Prostate gland (tissue), 2 donors: ENCODE results near the gene ELOVL7.

Source experiments
- POLR2A ChIP-seq: fragments of 450-650 bp; IDR thresholded peaks from one replicate; pipeline ENCODE4 v1.6.1; 2016; ENCODE audit warnings: antibody characterized with exemption, mild to moderate bottlenecking
- POLR2AphosphoS5 ChIP-seq: sonication (generic); formaldehyde crosslinking; IDR thresholded peaks from one replicate; pipeline ENCODE4 v1.6.1; 2017; ENCODE audit warnings: antibody characterized with exemption
- TF ChIP-seq, protein P1 (sequence below), 4 experiments: fragments of 200-600 bp in 2 of 4; fragments of 450-650 bp in 2 of 4; sonication (generic) in 2 of 4; IDR thresholded peaks; 1 replicate in 3 of 4; 2 replicates in 1 of 4; pipeline ENCODE4 v1.5.1; 2016 to 2019; ENCODE audit warnings: antibody characterized with exemption in 4 of 4, mild to moderate bottlenecking in 2 of 4, moderate library complexity in 2 of 4

DNA sequence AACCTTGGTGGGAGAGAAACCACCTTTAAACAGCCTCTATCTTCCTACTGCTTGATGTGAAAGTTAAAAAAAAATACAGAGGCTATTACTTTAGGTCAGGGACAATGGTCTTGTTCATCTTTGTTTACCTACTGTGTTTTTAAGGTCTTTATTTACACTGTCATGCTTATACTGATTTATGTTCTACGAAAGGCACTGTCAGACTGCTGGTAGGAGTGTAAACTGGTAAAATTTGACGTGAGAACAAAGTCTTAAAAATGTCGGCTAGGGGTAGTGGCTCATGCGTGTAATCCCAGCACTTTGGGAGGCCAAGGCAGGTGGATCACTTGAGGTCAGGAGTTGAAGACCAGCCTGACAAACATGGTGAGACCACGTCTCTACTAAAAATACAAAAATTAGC lies 42.1 kb upstream of the ELOVL7 start:
- TF ChIP-seq, protein P1, sequence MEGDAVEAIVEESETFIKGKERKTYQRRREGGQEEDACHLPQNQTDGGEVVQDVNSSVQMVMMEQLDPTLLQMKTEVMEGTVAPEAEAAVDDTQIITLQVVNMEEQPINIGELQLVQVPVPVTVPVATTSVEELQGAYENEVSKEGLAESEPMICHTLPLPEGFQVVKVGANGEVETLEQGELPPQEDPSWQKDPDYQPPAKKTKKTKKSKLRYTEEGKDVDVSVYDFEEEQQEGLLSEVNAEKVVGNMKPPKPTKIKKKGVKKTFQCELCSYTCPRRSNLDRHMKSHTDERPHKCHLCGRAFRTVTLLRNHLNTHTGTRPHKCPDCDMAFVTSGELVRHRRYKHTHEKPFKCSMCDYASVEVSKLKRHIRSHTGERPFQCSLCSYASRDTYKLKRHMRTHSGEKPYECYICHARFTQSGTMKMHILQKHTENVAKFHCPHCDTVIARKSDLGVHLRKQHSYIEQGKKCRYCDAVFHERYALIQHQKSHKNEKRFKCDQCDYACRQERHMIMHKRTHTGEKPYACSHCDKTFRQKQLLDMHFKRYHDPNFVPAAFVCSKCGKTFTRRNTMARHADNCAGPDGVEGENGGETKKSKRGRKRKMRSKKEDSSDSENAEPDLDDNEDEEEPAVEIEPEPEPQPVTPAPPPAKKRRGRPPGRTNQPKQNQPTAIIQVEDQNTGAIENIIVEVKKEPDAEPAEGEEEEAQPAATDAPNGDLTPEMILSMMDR (IDR thresholded peaks at IDR 0.05): no peak
- TF ChIP-seq POLR2AphosphoS5 (peak; percentile 36), POLR2A (no peak)
